HepG2 (cell line): Measurements from ENCODE around the gene KCNA3. TPM values are rescaled to one million over a fixed set of nuclear protein-coding genes. Genes with fewer than 3 reads are reported as not detected.

Experiments used
- ATAC-seq: fragments of 200-7000 bp; cut with Tn5 transposase; 3 replicates; pipeline ENCODE4 v1.9.1; 2020; ENCODE audit warnings: mild to moderate bottlenecking, moderate library complexity
- BruUV-seq: library from RNA; stranded (reverse); fragments of 400-500 nt; replicated peaks from 2 replicates; lab custom pipeline; 2021; lab: Mats Ljungman, UMichigan
- CTCF ChIA-PET: fragments of 300-600 bp; formaldehyde crosslinking; extraction: SDS; loops from one replicate; lab custom pipeline; 2021; ENCODE audit warnings: low total read pairs, inconsistent platforms, low intra/inter-chr PET ratio; lab: Yijun Ruan, JAX
- POLR2A ChIA-PET: fragments of 350-600 bp; sonication (Branson Sonifier 250); formaldehyde crosslinking; loops from one replicate; lab custom pipeline; 2020; ENCODE audit warnings: antibody characterized with exemption, inconsistent platforms; lab: Yijun Ruan, JAX
- DNase-seq: peaks from one replicate; pipeline ENCODE4 v3.0.0-alpha.2; 2015; ENCODE audit warnings: low spot score
- FAIRE-seq: peaks from 3 replicates; lab custom pipeline; 2011; peaks lifted over from hg19 to GRCh38; lab: Jason Lieb, UNC
- H2AFZ ChIP-seq: one replicate; pipeline ENCODE4 v1.6.1; 2011; ENCODE audit warnings: low read length, inconsistent platforms
- H3K27ac ChIP-seq: fragments of 300-600 bp; 3 replicates; pipeline ENCODE4 v1.8.0; 2011; ENCODE audit warnings: mixed run types, mild to moderate bottlenecking, mixed read lengths, low read length, inconsistent platforms; ENCODE audit not compliant: insufficient read depth; ENCODE audit errors: extremely low read length
- H3K27me3 ChIP-seq, 2 experiments: fragments of 200-600 bp in 1 of 2; 2 replicates in 1 of 2; 3 replicates in 1 of 2; pipeline versions ENCODE4 v1.6.0 to v1.8.0; 2011; ENCODE audit warnings: low read length in 2 of 2, mild to moderate bottlenecking in 2 of 2, moderate library complexity in 2 of 2, inconsistent platforms in 1 of 2; ENCODE audit not compliant: insufficient read depth in 2 of 2, control insufficient read depth in 1 of 2
- H3K36me3 ChIP-seq, 2 experiments: fragments of 200-600 bp in 1 of 2; replicated peaks in 1 of 2; 2 replicates in 1 of 2; 3 replicates in 1 of 2; pipeline versions ENCODE4 v1.5.1 to v1.8.0; 2011; ENCODE audit warnings: low read length in 2 of 2, inconsistent platforms in 1 of 2; ENCODE audit not compliant: insufficient read depth in 2 of 2, control insufficient read depth in 1 of 2
- H3K4me1 ChIP-seq: 2 replicates; pipeline ENCODE4 v1.5.1; 2012; ENCODE audit warnings: low read length, inconsistent platforms; ENCODE audit not compliant: insufficient read depth
- H3K4me2 ChIP-seq: 2 replicates; pipeline ENCODE4 v1.6.0; 2011; ENCODE audit warnings: low read depth, low read length, inconsistent platforms
- H3K4me3 ChIP-seq, 3 experiments: fragments of 200-600 bp in 1 of 3; sonication (generic), shearing (Covaris generic) in 1 of 3; replicated peaks in 1 of 3; 2 replicates each; pipeline ENCODE4 v1.5.1; 2011 to 2016; ENCODE audit warnings: low read length in 3 of 3, inconsistent platforms in 2 of 3, low read depth in 2 of 3, mild to moderate bottlenecking in 2 of 3, control low read depth in 1 of 3, mixed read lengths in 1 of 3; ENCODE audit not compliant: insufficient read depth in 1 of 3
- H3K79me2 ChIP-seq: one replicate; pipeline ENCODE4 v1.6.1; 2011; ENCODE audit warnings: low read length, inconsistent platforms; ENCODE audit not compliant: insufficient read depth
- H3K9ac ChIP-seq: 2 replicates; pipeline ENCODE4 v1.6.0; 2011; ENCODE audit warnings: mild to moderate bottlenecking, low read depth, low read length, inconsistent platforms; ENCODE audit not compliant: insufficient read depth
- H3K9me3 ChIP-seq: 2 replicates; pipeline ENCODE4 v1.5.1; 2012; ENCODE audit warnings: mild to moderate bottlenecking, low read length
- H4K20me1 ChIP-seq: 2 replicates; pipeline ENCODE4 v1.6.0; 2011; ENCODE audit warnings: inconsistent platforms, mild to moderate bottlenecking, low read length, moderate library complexity; ENCODE audit not compliant: insufficient read depth
- ARHGAP35 ChIP-seq: sonication (generic); formaldehyde crosslinking; IDR thresholded peaks from 2 replicates; pipeline ENCODE4 v1.9.0; 2022; ENCODE audit warnings: mild to moderate bottlenecking, inconsistent platforms, moderate library complexity, missing genetic modification reagents, borderline replicate concordance
- NFE2L2 ChIP-seq: fragments of 150-350 bp; IDR thresholded peaks from 2 replicates; pipeline ENCODE4 v1.6.1; 2014; ENCODE audit warnings: low read length
- SIX4 ChIP-seq: sonication (generic); formaldehyde crosslinking; IDR thresholded peaks from 2 replicates; pipeline ENCODE4 v1.4.0; 2020; ENCODE audit warnings: missing genetic modification reagents
- ZNF660 ChIP-seq: sonication (generic); formaldehyde crosslinking; IDR thresholded peaks from 2 replicates; pipeline ENCODE4 v1.5.1; 2020; ENCODE audit warnings: mild to moderate bottlenecking, low read depth, missing genetic modification reagents, borderline replicate concordance
- ZSCAN22 ChIP-seq: sonication (generic); formaldehyde crosslinking; IDR thresholded peaks from 2 replicates; pipeline ENCODE4 v1.4.0; 2020; ENCODE audit warnings: mild to moderate bottlenecking, missing genetic modification reagents
- WGBS: methylation state at CpG from one replicate; pipeline ENCODE4 v1.1.6; 2017; ENCODE audit warnings: low lambda C conversion rate; 5-methylcytosine and 5-hydroxymethylcytosine counted together
- in situ Hi-C: cut with HindIII; loops from 2 replicates; pipeline ENCODE4 v1.10.0; 2017; ENCODE audit warnings: low pct_unique_long_range_greater_than_20kb; ENCODE audit not compliant: extremely low pct_ligation_motif_present
- intact Hi-C: fragments of 100-400 bp; cut with micrococcal nuclease; formaldehyde crosslinking; loops from one replicate; pipeline ENCODE4 v1.10.0; 2022; ENCODE audit not compliant: unreplicated experiment
- polyA plus RNA-seq, 8 experiments: library from polyadenylated mRNA; depleted of rRNA in 3 of 8; stranded (reverse) in 7 of 8; unstranded in 1 of 8; fragments of >200 nt; fragmentation: Illumina TruSeq in 4 of 8; extraction: Trizol in 4 of 8; gene quantifications; 2 replicates each; pipeline versions ENCODE4 v1.2.1 to v1.2.3, GENCODE V29; 2011 to 2016; ENCODE audit warnings: low read depth in 4 of 8, missing spikeins in 1 of 8, mixed read lengths in 1 of 8; ENCODE audit not compliant: insufficient read depth in 1 of 8
- total RNA-seq, 5 experiments: library from RNA; depleted of rRNA; stranded (reverse); fragments of >200 nt; fragmentation: Illumina TruSeq; extraction: Trizol; gene quantifications; 2 replicates each; pipeline ENCODE4 v1.2.3, GENCODE V29; 2016; ENCODE audit warnings: low read depth in 1 of 5

The KCNA3 gene
- total and polyA plus RNA-seq, 2 of the 13 experiments (the other 11 are each of a cell fraction or from before 2014, with no cell fraction given): not detected

DNA sequence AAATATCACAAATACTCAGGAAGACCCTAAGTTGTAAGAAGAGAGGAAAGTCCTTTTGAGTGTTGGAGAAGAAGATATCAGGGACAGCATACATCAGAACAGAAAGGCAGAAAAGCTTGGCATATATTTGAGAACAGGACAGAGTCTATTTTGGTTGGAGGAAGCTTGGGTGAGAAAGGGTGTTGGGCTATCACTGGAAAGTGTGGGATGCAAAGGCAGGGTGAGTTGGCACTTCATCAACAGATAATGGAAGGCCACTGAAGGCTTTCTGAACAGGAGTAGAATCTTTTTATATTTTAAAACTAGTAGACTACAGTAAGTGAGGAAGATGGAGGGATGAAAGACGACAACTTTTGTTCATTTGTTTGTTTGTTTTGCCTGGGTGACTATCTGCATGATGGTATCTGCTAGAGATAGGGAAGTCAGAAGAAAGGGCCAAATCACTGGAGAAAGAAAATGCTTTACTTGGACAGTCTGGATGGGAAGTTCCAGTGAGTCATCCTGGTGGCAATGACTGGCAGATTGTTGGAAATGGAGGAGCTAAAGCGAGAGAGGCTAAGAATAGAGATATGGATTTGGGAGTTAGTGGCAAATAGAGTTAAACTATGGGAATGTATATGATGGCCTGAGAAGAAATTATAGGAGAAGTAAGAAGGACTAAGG, 34.9 kb downstream of the KCNA3 start:
- H3K36me3 ChIP-seq: no peaks in the 10 kb centered on the region
- DNase-seq: no peak
- no peak overlapping the region for H3K9ac ChIP-seq
- H3K4me3 ChIP-seq: no peak overlapping the region
- no peak for TF ChIP-seq SIX4 (CRISPR knock-in tag)
- TF ChIP-seq NFE2L2: 0 out of 2 replicates have a peak, but pooled peaks have one; percentile 8
- TF ChIP-seq, all 625 proteins: peak for 1
- no peaks in the 10 kb centered on the region for H3K4me1 ChIP-seq
- H3K27ac ChIP-seq: no peak overlapping the region
- H3K79me2 ChIP-seq: no peaks in the 10 kb centered on the region
- WGBS: 0% methylated on average over 2 of the region's 2 CpGs
- no peak overlapping the region for H3K4me2 ChIP-seq
- no peak overlapping the region for H2AFZ ChIP-seq
- 0 out of 5 replicates have a peak, but pooled peaks cover 0 to 4% of the 10 kb centered on the region in 2 experiments for H3K27me3 ChIP-seq
- ChIA-PET CTCF (no interaction called here), POLR2A (no interaction called here)
- no peaks in the 10 kb centered on the region for H3K9me3 ChIP-seq
- FAIRE-seq: no peak
- intact Hi-C loops: no loop called here
- H4K20me1 ChIP-seq: no peaks in the 10 kb centered on the region
- in situ Hi-C loops: no loop called here
- ATAC-seq: no peak
- no TSS peak for BruUV-seq

GRCh38 chr1:110638556-110638955, 36.2 kb downstream of the KCNA3 start:
- intact Hi-C loops (no loop called here), in situ Hi-C loops (no loop called here)
- ChIA-PET CTCF (no interaction called here), POLR2A (no interaction called here)
- BruUV-seq: no TSS peak
- no peaks in the 10 kb centered on the region for H4K20me1 ChIP-seq
- ATAC-seq (no peak), DNase-seq (no peak), FAIRE-seq (no peak)
- no peaks in the 10 kb centered on the region for H3K9me3 ChIP-seq
- TF ChIP-seq ZSCAN22 (no peak), ARHGAP35 (CRISPR knock-in tag) (no peak), ZNF660 (CRISPR knock-in tag) (no peak)
- WGBS: 3% methylated on average over 6 of the region's 6 CpGs
- H3K4me3 ChIP-seq: no peak overlapping the region
- H3K4me1 ChIP-seq: no peaks in the 10 kb centered on the region
- H2AFZ ChIP-seq: no peak overlapping the region
- no peak overlapping the region for H3K27ac ChIP-seq
- no peaks in the 10 kb centered on the region for H3K79me2 ChIP-seq
- no peak overlapping the region for H3K4me2 ChIP-seq
- peaks cover 0 to 4% of the 10 kb centered on the region in 2 experiments; a peak in 1 of 5 replicates for H3K27me3 ChIP-seq
- H3K36me3 ChIP-seq: no peaks in the 10 kb centered on the region
- H3K9ac ChIP-seq: no peak overlapping the region
